B cell (primary cell): ENCODE results near the gene FAM114A2. TPM values are rescaled to one million over a fixed set of nuclear protein-coding genes. Genes with fewer than 3 reads are reported as not detected.

Experiments
- ATAC-seq: fragments of 200-7000 bp; cut with Tn5 transposase; one replicate; pipeline ENCODE4 v1.10.0; 2021; ENCODE audit warnings: low read depth, mild to moderate bottlenecking, moderate number of reproducible peaks, moderate library complexity
- CTCF ChIA-PET: fragments of 350-600 bp; sonication (Branson Sonifier 250); formaldehyde crosslinking; loops from one replicate; lab custom pipeline; 2021; ENCODE audit warnings: antibody characterized with exemption, inconsistent platforms; lab: Charles Lee
- POLR2A ChIA-PET: fragments of 350-600 bp; sonication (Branson Sonifier 250); formaldehyde crosslinking; loops from one replicate; lab custom pipeline; 2021; ENCODE audit warnings: antibody characterized with exemption; lab: Charles Lee
- DNase-seq: peaks from one replicate; pipeline ENCODE4 v3.0.0; 2013
- H2AFZ ChIP-seq: 2 replicates; pipeline ENCODE4 v1.6.1; 2012; ENCODE audit warnings: mild to moderate bottlenecking, low read depth, low read length; ENCODE audit not compliant: insufficient read depth, poor library complexity, severe bottlenecking
- H3K27ac ChIP-seq, 2 donors: 1 replicate in 1 of 2; 2 replicates in 1 of 2; pipeline ENCODE4 v1.5.1; 2012 to 2013; ENCODE audit warnings: low read length in 2 of 2, mild to moderate bottlenecking in 2 of 2, moderate library complexity in 1 of 2
- H3K27me3 ChIP-seq, 4 experiments: fragments of 200-600 bp in 1 of 4; sonication (generic) in 1 of 4; replicated peaks in 1 of 4; 1 replicate in 2 of 4; 2 replicates in 2 of 4; pipeline versions ENCODE4 v1.6.1 to v1.7.0; 2013 to 2016; ENCODE audit warnings: low read length in 3 of 4, mild to moderate bottlenecking in 2 of 4, mixed read lengths in 1 of 4, moderate library complexity in 1 of 4; ENCODE audit not compliant: insufficient read depth in 4 of 4, control insufficient read depth in 3 of 4; ENCODE audit errors: control extremely low read depth in 1 of 4
- H3K36me3 ChIP-seq, 2 experiments: replicated peaks in 1 of 2; 1 replicate in 1 of 2; 2 replicates in 1 of 2; pipeline versions ENCODE4 v1.6.1 to v1.7.1; 2013; ENCODE audit warnings: low read length in 1 of 2; ENCODE audit not compliant: insufficient read depth in 2 of 2, control insufficient read depth in 1 of 2; ENCODE audit errors: control extremely low read depth in 1 of 2, extremely low read depth in 1 of 2
- H3K4me1 ChIP-seq, 2 donors: fragments of 200-600 bp in 1 of 2; sonication (generic) in 1 of 2; 1 replicate in 1 of 2; 2 replicates in 1 of 2; pipeline versions ENCODE4 v1.5.1 to v1.6.1; 2013 to 2017; ENCODE audit warnings: low read length in 2 of 2; ENCODE audit not compliant: control insufficient read depth in 2 of 2, insufficient read depth in 2 of 2
- H3K4me2 ChIP-seq: replicated peaks from 2 replicates; pipeline ENCODE3; 2012; ENCODE audit warnings: mild to moderate bottlenecking, low read depth, low read length; ENCODE audit not compliant: poor library complexity, severe bottlenecking
- H3K4me3 ChIP-seq, 5 experiments: fragments of 200-600 bp in 1 of 5; sonication (generic) in 1 of 5; 1 replicate in 3 of 5; 2 replicates in 2 of 5; pipeline versions ENCODE4 v1.5.1 to v1.7.0; 2011 to 2016; ENCODE audit warnings: low read length in 4 of 5, mild to moderate bottlenecking in 4 of 5, low read depth in 2 of 5, control low read depth in 1 of 5, moderate library complexity in 1 of 5; ENCODE audit not compliant: insufficient read depth in 1 of 5; ENCODE audit errors: control extremely low read depth in 1 of 5, extremely low read depth in 1 of 5
- H3K79me2 ChIP-seq: fragments of 200-600 bp; sonication (generic); one replicate; pipeline ENCODE4 v1.6.0; 2016; ENCODE audit warnings: low read length; ENCODE audit not compliant: control insufficient read depth, insufficient read depth
- H3K9ac ChIP-seq: fragments of 200-600 bp; sonication (generic); 2 replicates; pipeline ENCODE4 v1.6.1; 2017; ENCODE audit warnings: mild to moderate bottlenecking, low read length, moderate library complexity
- H3K9me3 ChIP-seq, 3 donors: one replicate each; pipeline versions ENCODE4 v1.6.1 to v1.7.1; 2013; ENCODE audit warnings: low read length in 2 of 3; ENCODE audit not compliant: control insufficient read depth in 2 of 3, insufficient read depth in 1 of 3; ENCODE audit errors: control extremely low read depth in 1 of 3
- H4K20me1 ChIP-seq: 2 replicates; pipeline ENCODE4 v1.6.0; 2012; ENCODE audit warnings: mild to moderate bottlenecking, low read length; ENCODE audit not compliant: insufficient read depth, control insufficient read depth, poor library complexity, severe bottlenecking
- H3K27ac Mint-ChIP-seq: one replicate; pipeline ENCODE4 v1.8.0; 2021; ENCODE audit warnings: mixed read lengths
- H3K27me3 Mint-ChIP-seq: one replicate; pipeline ENCODE4 v1.8.0; 2021; ENCODE audit warnings: mixed read lengths
- H3K4me1 Mint-ChIP-seq: one replicate; pipeline ENCODE4 v1.8.0; 2021; ENCODE audit warnings: mixed read lengths
- H3K4me3 Mint-ChIP-seq: one replicate; pipeline ENCODE4 v1.8.0; 2021; ENCODE audit warnings: mixed read lengths
- H3K9me3 Mint-ChIP-seq: one replicate; pipeline ENCODE4 v1.8.0; 2022; ENCODE audit warnings: mixed read lengths; ENCODE audit not compliant: insufficient read depth
- EZH2 ChIP-seq: IDR thresholded peaks from 2 replicates; pipeline ENCODE4 v1.6.1; 2012; ENCODE audit warnings: borderline replicate concordance, low read depth, mild to moderate bottlenecking, moderate library complexity, low read length; ENCODE audit not compliant: insufficient read depth, poor library complexity, severe bottlenecking
- WGBS: methylation state at CpG from one replicate; pipeline ENCODE4 v1.1.5; 2013; ENCODE audit warnings: missing lambda C conversion rate; ENCODE audit not compliant: insufficient coverage; 5-methylcytosine and 5-hydroxymethylcytosine counted together
- intact Hi-C: fragments of 100-400 bp; cut with micrococcal nuclease; formaldehyde crosslinking; loops from one replicate; pipeline ENCODE4 v1.10.0; 2022
- polyA plus RNA-seq: library from polyadenylated mRNA; depleted of rRNA; stranded (reverse); fragments of >200 nt; gene quantifications from 2 replicates; pipeline ENCODE4 v1.2.3, GENCODE V29; 2012
- total RNA-seq, 2 donors: library from RNA; stranded (reverse); fragments of 120-200 nt in 1 of 2; gene quantifications; 1 replicate in 1 of 2; 2 replicates in 1 of 2; pipeline versions ENCODE4 v1.2.3 to v1.2.4, GENCODE V29; 2013 to 2022
- TF ChIP-seq, protein P1 (sequence below): fragments of 200-600 bp; IDR thresholded peaks from one replicate; pipeline ENCODE4 v1.8.0; 2022; ENCODE audit warnings: antibody characterized with exemption, mild to moderate bottlenecking

Gene FAM114A2
- total and polyA plus RNA-seq, 2 donors (not counting 1 experiment from before 2014, with no cell fraction given), result 6.0 to 34.2 TPM

GRCh38 chr5:153972240-153972639 is 66.5 kb downstream of the FAM114A2 start:
- Histone ChIP-seq H2AFZ (no peak overlapping the region), H3K27me3 (peaks cover 0 to 8% (median 3%) of the 10 kb centered on the region in 4 experiments), H3K4me1 (peaks cover 0 to 3% of the 10 kb centered on the region in 2 donors), H3K9me3 (no peaks in the 10 kb centered on the region), H3K9ac (no peak overlapping the region), H3K36me3 (no peaks in the 10 kb centered on the region), H3K4me2 (no peak overlapping the region), H3K27ac (no peak overlapping the region), H4K20me1 (no peaks in the 10 kb centered on the region), H3K79me2 (no peaks in the 10 kb centered on the region), H3K4me3 (no peak overlapping the region)
- ATAC-seq (no peak), DNase-seq (no peak)
- no peak for TF ChIP-seq EZH2
- TF ChIP-seq, protein P1, sequence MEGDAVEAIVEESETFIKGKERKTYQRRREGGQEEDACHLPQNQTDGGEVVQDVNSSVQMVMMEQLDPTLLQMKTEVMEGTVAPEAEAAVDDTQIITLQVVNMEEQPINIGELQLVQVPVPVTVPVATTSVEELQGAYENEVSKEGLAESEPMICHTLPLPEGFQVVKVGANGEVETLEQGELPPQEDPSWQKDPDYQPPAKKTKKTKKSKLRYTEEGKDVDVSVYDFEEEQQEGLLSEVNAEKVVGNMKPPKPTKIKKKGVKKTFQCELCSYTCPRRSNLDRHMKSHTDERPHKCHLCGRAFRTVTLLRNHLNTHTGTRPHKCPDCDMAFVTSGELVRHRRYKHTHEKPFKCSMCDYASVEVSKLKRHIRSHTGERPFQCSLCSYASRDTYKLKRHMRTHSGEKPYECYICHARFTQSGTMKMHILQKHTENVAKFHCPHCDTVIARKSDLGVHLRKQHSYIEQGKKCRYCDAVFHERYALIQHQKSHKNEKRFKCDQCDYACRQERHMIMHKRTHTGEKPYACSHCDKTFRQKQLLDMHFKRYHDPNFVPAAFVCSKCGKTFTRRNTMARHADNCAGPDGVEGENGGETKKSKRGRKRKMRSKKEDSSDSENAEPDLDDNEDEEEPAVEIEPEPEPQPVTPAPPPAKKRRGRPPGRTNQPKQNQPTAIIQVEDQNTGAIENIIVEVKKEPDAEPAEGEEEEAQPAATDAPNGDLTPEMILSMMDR, result no peak
- ChIA-PET CTCF (interaction anchor here (2.3 kb wide), 1 partner anchor 433 kb away, joined by 7 read pairs; no protein-coding TSS in a partner anchor), POLR2A (no interaction called here)
- H3K27ac Mint-ChIP-seq, result no peak overlapping the region
- H3K4me3 Mint-ChIP-seq, result no peak overlapping the region
- no peaks in the 10 kb centered on the region for H3K9me3 Mint-ChIP-seq
- intact Hi-C loops, result no loop called here
- peaks cover 32% of the 10 kb centered on the region for H3K27me3 Mint-ChIP-seq
- 81% methylated on average over 2 of the region's 2 CpGs for WGBS
- no peaks in the 10 kb centered on the region for H3K4me1 Mint-ChIP-seq

- Mint-ChIP-seq H3K4me3 (no peak overlapping the region), H3K9me3 (no peaks in the 10 kb centered on the region), H3K4me1 (no peaks in the 10 kb centered on the region), H3K27ac (no peak overlapping the region), H3K27me3 (peaks cover 22% of the 10 kb centered on the region)
- Histone ChIP-seq H4K20me1 (no peaks in the 10 kb centered on the region), H3K4me1 (peaks cover 0 to 3% of the 10 kb centered on the region in 2 donors), H3K27ac (no peak overlapping the region), H3K9ac (no peak overlapping the region), H3K4me3 (no peak overlapping the region), H3K4me2 (no peak overlapping the region), H3K36me3 (no peaks in the 10 kb centered on the region), H3K27me3 (peaks cover 0 to 11% (median 3%) of the 10 kb centered on the region in 4 experiments), H2AFZ (no peak overlapping the region), H3K79me2 (no peaks in the 10 kb centered on the region), H3K9me3 (no peaks in the 10 kb centered on the region)
- 96% methylated on average over 3 of the region's 3 CpGs for WGBS
- ChIA-PET CTCF (interaction anchor here (2.3 kb wide), 1 partner anchor 435 kb away, joined by 7 read pairs; no protein-coding TSS in a partner anchor), POLR2A (no interaction called here)
- intact Hi-C loops, result no loop called here
- no peak for ATAC-seq
- DNase-seq, result no peak
- TF ChIP-seq EZH2, result no peak
- TF ChIP-seq, protein P1, result no peak
Observed at GRCh38 chr5:153970496-153970895, 68.2 kb downstream of the FAM114A2 start.
